ENCODE measurements around the gene RGS9.

The RGS9 gene

DNA sequence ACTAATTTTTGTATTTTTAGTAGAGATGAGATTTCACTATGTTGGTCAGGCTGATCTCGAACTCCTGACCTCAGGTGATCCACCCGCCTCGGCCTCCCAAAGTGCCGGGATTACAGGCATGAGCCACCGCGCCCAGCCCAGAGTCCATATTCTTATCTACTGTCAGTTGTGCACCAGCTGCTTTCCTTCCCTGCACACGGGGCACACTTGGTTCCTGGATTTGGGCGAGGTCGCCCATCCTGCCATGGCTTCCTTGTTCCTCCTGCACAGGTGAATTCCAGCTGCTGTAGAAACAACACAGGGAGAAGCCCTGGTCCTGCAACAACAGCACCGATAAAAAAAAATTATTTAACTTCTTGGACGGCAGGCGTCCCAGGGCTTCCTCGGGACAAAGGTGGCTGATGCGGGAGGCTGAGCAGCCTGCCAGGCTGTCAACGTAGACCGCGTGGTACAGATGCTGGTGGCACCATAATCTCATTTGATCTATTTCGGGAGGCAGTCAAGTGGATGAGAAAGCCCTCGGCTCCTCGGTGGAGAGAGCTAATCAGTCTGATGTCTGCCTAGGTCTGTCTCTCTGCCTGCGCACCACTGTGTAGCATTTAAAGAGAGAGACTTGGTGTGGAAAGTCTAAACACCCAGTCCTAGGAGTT lies 19.1 kb downstream of the RGS9 start:
- H3K27ac ChIP-seq (ENCODE audit: low read depth, low read length), result no peak overlapping the region
- H3K9ac ChIP-seq (ENCODE audit: low read depth in 1 of 2, low read length in 2 of 2), result no peak overlapping the region

DNA sequence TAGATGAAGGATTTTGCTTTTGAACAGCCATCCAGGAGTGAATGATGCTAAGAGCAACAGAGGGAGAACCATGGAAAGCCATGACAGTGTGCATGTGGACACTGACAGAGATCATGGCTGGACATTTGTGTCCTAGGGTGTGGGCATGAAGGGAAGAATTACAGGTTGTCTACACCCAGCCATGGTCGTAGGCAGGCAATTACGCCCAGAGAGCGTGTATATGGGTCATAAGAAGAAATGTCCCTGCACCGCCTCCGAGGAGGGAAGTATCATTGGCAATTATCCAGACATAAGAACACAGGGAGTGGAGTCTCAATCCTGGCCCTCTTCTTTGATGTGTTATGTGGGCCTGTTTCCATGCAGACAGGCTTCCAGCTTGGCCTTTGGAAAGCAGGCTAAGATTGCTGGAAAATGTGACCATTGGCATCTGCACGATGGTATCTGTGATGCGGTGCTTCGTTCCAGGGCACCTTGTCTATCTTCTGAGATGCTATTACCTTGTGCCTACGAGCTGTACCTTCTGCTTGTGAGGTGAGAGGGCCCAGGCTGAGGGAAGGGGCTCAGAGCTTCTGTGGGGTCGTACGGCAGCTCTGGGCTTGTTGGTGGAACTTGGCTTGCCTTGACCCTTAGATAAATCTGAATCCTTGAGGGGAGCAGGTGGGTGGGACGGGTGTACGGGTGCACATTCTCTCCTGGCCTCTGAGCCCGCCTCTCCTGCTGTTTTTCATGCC lies 19.8 kb downstream of the RGS9 start:
- Histone ChIP-seq H3K9me3 (ENCODE audit: control insufficient read depth in 1 of 2, low read length in 2 of 2) (no peaks in the 10 kb centered on the region), H3K27ac (ENCODE audit: low read depth, low read length) (no peak overlapping the region), H3K9ac (ENCODE audit: low read depth in 1 of 2, low read length in 2 of 2) (no peak overlapping the region)

More for the DNA sequence above, 19.1 kb downstream of the RGS9 start:
- no peaks in the 10 kb centered on the region for H3K9me3 ChIP-seq (ENCODE audit: control insufficient read depth in 1 of 2, low read length in 2 of 2)
- H3K4me1 ChIP-seq (ENCODE audit: control insufficient read depth in 1 of 2, insufficient read depth in 2 of 2, low read length in 2 of 2), result peaks cover 18 to 20% of the 10 kb centered on the region in 2 donors
- no peaks in the 10 kb centered on the region for H3K27me3 ChIP-seq (ENCODE audit: control insufficient read depth in 1 of 2, insufficient read depth in 2 of 2, low read length in 2 of 2)
- H3K36me3 ChIP-seq (ENCODE audit: control insufficient read depth in 1 of 2, insufficient read depth in 2 of 2, low read length in 2 of 2), result no peaks in the 10 kb centered on the region
- no peak overlapping the region for H3K4me3 ChIP-seq (ENCODE audit: low read depth in 1 of 2, low read length in 2 of 2)

GRCh38 chr17:65158041-65158440 lies 20.9 kb downstream of the RGS9 start:
- Histone ChIP-seq H3K27me3 (ENCODE audit: control insufficient read depth in 1 of 2, insufficient read depth in 2 of 2, low read length in 2 of 2) (no peaks in the 10 kb centered on the region), H3K4me1 (ENCODE audit: control insufficient read depth in 1 of 2, insufficient read depth in 2 of 2, low read length in 2 of 2) (peaks cover 18 to 20% of the 10 kb centered on the region in 2 donors), H3K9me3 (ENCODE audit: control insufficient read depth in 1 of 2, low read length in 2 of 2) (no peaks in the 10 kb centered on the region), H3K9ac (ENCODE audit: low read depth in 1 of 2, low read length in 2 of 2) (no peak overlapping the region), H3K4me3 (ENCODE audit: low read depth in 1 of 2, low read length in 2 of 2) (no peak overlapping the region), H3K36me3 (ENCODE audit: control insufficient read depth in 1 of 2, insufficient read depth in 2 of 2, low read length in 2 of 2) (no peaks in the 10 kb centered on the region), H3K27ac (ENCODE audit: low read depth, low read length) (no peak overlapping the region)

More for the DNA sequence above, 19.8 kb downstream of the RGS9 start:
- Histone ChIP-seq H3K27me3 (ENCODE audit: control insufficient read depth in 1 of 2, insufficient read depth in 2 of 2, low read length in 2 of 2) (no peaks in the 10 kb centered on the region), H3K36me3 (ENCODE audit: control insufficient read depth in 1 of 2, insufficient read depth in 2 of 2, low read length in 2 of 2) (no peaks in the 10 kb centered on the region), H3K4me3 (ENCODE audit: low read depth in 1 of 2, low read length in 2 of 2) (no peak overlapping the region), H3K4me1 (ENCODE audit: control insufficient read depth in 1 of 2, insufficient read depth in 2 of 2, low read length in 2 of 2) (peaks cover 18 to 20% of the 10 kb centered on the region in 2 donors)

GRCh38 chr17:65158622-65159021 lies 21.5 kb downstream of the RGS9 start:
- no peak overlapping the region for H3K9ac ChIP-seq (ENCODE audit: low read depth in 1 of 2, low read length in 2 of 2)
- no peaks in the 10 kb centered on the region for H3K36me3 ChIP-seq (ENCODE audit: control insufficient read depth in 1 of 2, insufficient read depth in 2 of 2, low read length in 2 of 2)
- H3K9me3 ChIP-seq (ENCODE audit: control insufficient read depth in 1 of 2, low read length in 2 of 2), result no peaks in the 10 kb centered on the region
- peaks cover 18 to 21% of the 10 kb centered on the region in 2 donors for H3K4me1 ChIP-seq (ENCODE audit: control insufficient read depth in 1 of 2, insufficient read depth in 2 of 2, low read length in 2 of 2)
- H3K27me3 ChIP-seq (ENCODE audit: control insufficient read depth in 1 of 2, insufficient read depth in 2 of 2, low read length in 2 of 2), result no peaks in the 10 kb centered on the region
- H3K4me3 ChIP-seq (ENCODE audit: low read depth in 1 of 2, low read length in 2 of 2), result no peak overlapping the region
- H3K27ac ChIP-seq (ENCODE audit: low read depth, low read length), result no peak overlapping the region

DNA sequence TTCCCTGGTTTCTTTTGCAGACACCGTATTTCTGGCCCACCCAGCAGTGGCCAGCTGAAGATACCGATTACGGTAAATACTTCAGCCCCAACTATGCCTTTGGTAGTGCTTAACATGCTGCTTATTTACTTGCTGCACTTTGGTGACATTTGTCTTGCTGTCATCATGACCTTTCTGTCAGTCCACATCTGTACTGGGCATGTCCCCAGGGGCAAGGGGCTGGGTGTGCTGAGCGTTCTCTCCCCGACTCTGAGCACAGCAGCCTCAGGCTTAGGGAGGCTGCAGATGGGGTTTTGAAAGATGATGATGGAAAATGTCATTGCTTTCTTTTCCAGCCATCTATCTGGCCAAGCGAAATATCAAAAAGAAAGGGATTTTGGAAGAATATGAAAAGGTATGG lies 23.3 kb downstream of the RGS9 start:
- H3K9ac ChIP-seq (ENCODE audit: low read depth in 1 of 2, low read length in 2 of 2), result no peak overlapping the region
- H3K27ac ChIP-seq (ENCODE audit: low read depth, low read length), result no peak overlapping the region
- no peaks in the 10 kb centered on the region for H3K27me3 ChIP-seq (ENCODE audit: control insufficient read depth in 1 of 2, insufficient read depth in 2 of 2, low read length in 2 of 2)
- H3K4me3 ChIP-seq (ENCODE audit: low read depth in 1 of 2, low read length in 2 of 2), result no peak overlapping the region
- peaks cover 11 to 18% of the 10 kb centered on the region in 2 donors for H3K4me1 ChIP-seq (ENCODE audit: control insufficient read depth in 1 of 2, insufficient read depth in 2 of 2, low read length in 2 of 2)
- H3K9me3 ChIP-seq (ENCODE audit: control insufficient read depth in 1 of 2, low read length in 2 of 2), result no peaks in the 10 kb centered on the region
- no peaks in the 10 kb centered on the region for H3K36me3 ChIP-seq (ENCODE audit: control insufficient read depth in 1 of 2, insufficient read depth in 2 of 2, low read length in 2 of 2)

GRCh38 chr17:65163990-65164495 lies 26.9 kb downstream of the RGS9 start:
- H3K27ac ChIP-seq (ENCODE audit: low read depth, low read length), result no peak overlapping the region
- H3K27me3 ChIP-seq (ENCODE audit: control insufficient read depth in 1 of 2, insufficient read depth in 2 of 2, low read length in 2 of 2), result no peaks in the 10 kb centered on the region
- H3K9ac ChIP-seq (ENCODE audit: low read depth in 1 of 2, low read length in 2 of 2), result no peak overlapping the region

GRCh38 chr17:65166787-65167186 lies 29.6 kb downstream of the RGS9 start:
- H3K27me3 ChIP-seq (ENCODE audit: control insufficient read depth in 1 of 2, insufficient read depth in 2 of 2, low read length in 2 of 2), result no peaks in the 10 kb centered on the region
- peaks cover 0 to 7% of the 10 kb centered on the region in 2 donors for H3K4me1 ChIP-seq (ENCODE audit: control insufficient read depth in 1 of 2, insufficient read depth in 2 of 2, low read length in 2 of 2)
- no peaks in the 10 kb centered on the region for H3K9me3 ChIP-seq (ENCODE audit: control insufficient read depth in 1 of 2, low read length in 2 of 2)
- H3K9ac ChIP-seq (ENCODE audit: low read depth in 1 of 2, low read length in 2 of 2), result no peak overlapping the region
- no peak overlapping the region for H3K4me3 ChIP-seq (ENCODE audit: low read depth in 1 of 2, low read length in 2 of 2)
- H3K27ac ChIP-seq (ENCODE audit: low read depth, low read length), result no peak overlapping the region
- H3K36me3 ChIP-seq (ENCODE audit: control insufficient read depth in 1 of 2, insufficient read depth in 2 of 2, low read length in 2 of 2), result no peaks in the 10 kb centered on the region

More at GRCh38 chr17:65163990-65164495, 26.9 kb downstream of the RGS9 start:
- no peaks in the 10 kb centered on the region for H3K9me3 ChIP-seq (ENCODE audit: control insufficient read depth in 1 of 2, low read length in 2 of 2)
- peaks cover 0 to 7% of the 10 kb centered on the region in 2 donors for H3K4me1 ChIP-seq (ENCODE audit: control insufficient read depth in 1 of 2, insufficient read depth in 2 of 2, low read length in 2 of 2)
- H3K4me3 ChIP-seq (ENCODE audit: low read depth in 1 of 2, low read length in 2 of 2), result no peak overlapping the region
- no peaks in the 10 kb centered on the region for H3K36me3 ChIP-seq (ENCODE audit: control insufficient read depth in 1 of 2, insufficient read depth in 2 of 2, low read length in 2 of 2)

DNA sequence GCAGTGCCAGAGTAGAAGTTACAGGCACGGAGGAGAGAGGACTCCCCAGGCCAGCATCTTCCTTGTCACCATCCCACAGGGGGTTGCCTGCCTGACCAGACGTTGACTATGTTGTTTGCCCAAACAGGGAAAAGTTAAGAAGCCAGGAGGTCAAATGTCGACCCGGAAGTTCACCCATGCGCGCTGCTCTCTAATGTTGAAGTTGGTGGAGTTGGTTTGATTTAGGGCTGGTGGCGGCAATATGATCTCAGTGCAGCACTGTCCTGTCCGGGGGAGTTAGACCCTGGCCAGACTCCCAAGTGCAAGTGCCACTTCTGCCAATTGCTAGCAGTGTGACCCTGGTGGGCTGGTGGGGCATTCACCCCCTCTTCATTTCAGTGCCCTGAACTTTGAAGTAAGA lies 30.4 kb downstream of the RGS9 start:
- Histone ChIP-seq H3K9ac (ENCODE audit: low read depth in 1 of 2, low read length in 2 of 2) (no peak overlapping the region), H3K27me3 (ENCODE audit: control insufficient read depth in 1 of 2, insufficient read depth in 2 of 2, low read length in 2 of 2) (no peaks in the 10 kb centered on the region), H3K4me3 (ENCODE audit: low read depth in 1 of 2, low read length in 2 of 2) (no peak overlapping the region), H3K27ac (ENCODE audit: low read depth, low read length) (no peak overlapping the region), H3K36me3 (ENCODE audit: control insufficient read depth in 1 of 2, insufficient read depth in 2 of 2, low read length in 2 of 2) (no peaks in the 10 kb centered on the region), H3K9me3 (ENCODE audit: control insufficient read depth in 1 of 2, low read length in 2 of 2) (no peaks in the 10 kb centered on the region), H3K4me1 (ENCODE audit: control insufficient read depth in 1 of 2, insufficient read depth in 2 of 2, low read length in 2 of 2) (peaks cover 0 to 7% of the 10 kb centered on the region in 2 donors)

DNA sequence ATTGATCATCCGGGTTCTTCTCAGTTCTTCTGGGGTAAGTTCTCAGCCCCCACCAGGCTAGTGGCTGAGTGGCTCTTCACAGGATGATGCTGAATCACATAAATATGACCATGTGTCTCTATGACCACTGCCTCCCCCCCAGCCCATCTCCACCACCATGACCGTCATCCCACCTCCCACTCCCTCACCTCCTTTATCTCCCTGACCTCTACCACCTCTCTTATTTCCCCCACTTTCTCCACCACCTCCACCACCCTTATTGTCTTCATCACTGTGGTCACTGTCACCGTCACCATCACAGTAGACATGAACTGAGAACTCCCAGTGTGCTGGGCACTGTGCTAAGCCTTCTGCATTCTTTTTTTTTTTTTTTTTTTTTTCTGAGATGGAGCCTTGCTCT lies 32.5 kb downstream of the RGS9 start:
- Histone ChIP-seq H3K4me1 (ENCODE audit: control insufficient read depth in 1 of 2, insufficient read depth in 2 of 2, low read length in 2 of 2) (peaks cover 7 to 10% of the 10 kb centered on the region in 2 donors), H3K27ac (ENCODE audit: low read depth, low read length) (no peak overlapping the region), H3K4me3 (ENCODE audit: low read depth in 1 of 2, low read length in 2 of 2) (no peak overlapping the region), H3K27me3 (ENCODE audit: control insufficient read depth in 1 of 2, insufficient read depth in 2 of 2, low read length in 2 of 2) (no peaks in the 10 kb centered on the region), H3K9ac (ENCODE audit: low read depth in 1 of 2, low read length in 2 of 2) (no peak overlapping the region), H3K36me3 (ENCODE audit: control insufficient read depth in 1 of 2, insufficient read depth in 2 of 2, low read length in 2 of 2) (no peaks in the 10 kb centered on the region), H3K9me3 (ENCODE audit: control insufficient read depth in 1 of 2, low read length in 2 of 2) (no peaks in the 10 kb centered on the region)

- Histone ChIP-seq H3K9me3 (ENCODE audit: control insufficient read depth in 1 of 2, low read length in 2 of 2) (no peaks in the 10 kb centered on the region), H3K27me3 (ENCODE audit: control insufficient read depth in 1 of 2, insufficient read depth in 2 of 2, low read length in 2 of 2) (no peaks in the 10 kb centered on the region), H3K36me3 (ENCODE audit: control insufficient read depth in 1 of 2, insufficient read depth in 2 of 2, low read length in 2 of 2) (no peaks in the 10 kb centered on the region), H3K27ac (ENCODE audit: low read depth, low read length) (no peak overlapping the region), H3K9ac (ENCODE audit: low read depth in 1 of 2, low read length in 2 of 2) (no peak overlapping the region), H3K4me3 (ENCODE audit: low read depth in 1 of 2, low read length in 2 of 2) (no peak overlapping the region), H3K4me1 (ENCODE audit: control insufficient read depth in 1 of 2, insufficient read depth in 2 of 2, low read length in 2 of 2) (peaks cover 7 to 10% of the 10 kb centered on the region in 2 donors)
These were observed 33.7 kb downstream of the RGS9 start for GRCh38 chr17:65170839-65171238.
